NCI-H146 treated with DMSO at 0.1 percent for 48 hours (cell line): ENCODE results near the gene SH3BGRL3.

Experiments used
- DNase-seq: peaks from one replicate; lab custom pipeline; 2025; ENCODE audit not compliant: unreplicated experiment; lab: John Stamatoyannopoulos, UW

Gene SH3BGRL3

GRCh38 chr1:26277261-26277661 lies 2.6 kb upstream of the SH3BGRL3 start:
- no peak for DNase-seq

GRCh38 chr1:26277719-26278118 lies 2.2 kb upstream of the SH3BGRL3 start:
- no peak for DNase-seq

GRCh38 chr1:26278303-26278702 lies 1.6 kb upstream of the SH3BGRL3 start:
- DNase-seq = no peak

DNA sequence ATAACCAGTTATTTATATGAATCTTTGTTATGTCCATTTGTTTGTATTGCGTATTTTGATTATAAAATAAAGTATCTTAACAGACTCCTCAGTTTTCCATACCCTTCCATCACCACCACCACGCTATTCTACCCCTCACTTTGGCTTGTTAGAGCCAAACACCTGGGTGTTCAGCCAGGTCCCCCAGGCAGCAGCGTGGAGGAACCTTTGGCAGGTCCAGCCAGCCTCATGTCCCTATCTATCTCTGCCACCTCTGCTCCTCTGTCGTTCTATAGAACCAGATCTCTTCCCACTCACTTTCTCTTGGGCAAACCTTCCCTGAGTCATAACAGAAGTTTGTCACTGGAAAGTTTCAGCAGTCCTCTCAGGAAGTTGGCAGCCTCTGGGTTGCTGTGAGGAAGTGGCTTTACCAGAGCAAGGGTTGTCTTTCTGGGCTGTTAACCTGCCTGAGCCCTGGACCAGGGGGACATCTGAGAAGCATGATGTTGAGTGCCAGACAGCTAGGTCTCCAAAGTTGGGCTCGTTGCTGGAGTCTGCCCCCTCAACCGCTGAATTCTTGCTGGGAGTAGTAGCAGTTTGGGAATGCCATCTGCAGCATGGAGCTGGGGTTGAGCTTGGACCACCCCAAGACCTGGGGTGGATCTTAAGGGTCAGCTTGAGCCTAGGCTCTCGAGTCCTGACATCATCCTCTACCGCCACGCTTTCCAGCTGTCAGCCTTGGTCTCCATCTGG lies 996 bp upstream of the SH3BGRL3 start:
- no peak for DNase-seq

DNA sequence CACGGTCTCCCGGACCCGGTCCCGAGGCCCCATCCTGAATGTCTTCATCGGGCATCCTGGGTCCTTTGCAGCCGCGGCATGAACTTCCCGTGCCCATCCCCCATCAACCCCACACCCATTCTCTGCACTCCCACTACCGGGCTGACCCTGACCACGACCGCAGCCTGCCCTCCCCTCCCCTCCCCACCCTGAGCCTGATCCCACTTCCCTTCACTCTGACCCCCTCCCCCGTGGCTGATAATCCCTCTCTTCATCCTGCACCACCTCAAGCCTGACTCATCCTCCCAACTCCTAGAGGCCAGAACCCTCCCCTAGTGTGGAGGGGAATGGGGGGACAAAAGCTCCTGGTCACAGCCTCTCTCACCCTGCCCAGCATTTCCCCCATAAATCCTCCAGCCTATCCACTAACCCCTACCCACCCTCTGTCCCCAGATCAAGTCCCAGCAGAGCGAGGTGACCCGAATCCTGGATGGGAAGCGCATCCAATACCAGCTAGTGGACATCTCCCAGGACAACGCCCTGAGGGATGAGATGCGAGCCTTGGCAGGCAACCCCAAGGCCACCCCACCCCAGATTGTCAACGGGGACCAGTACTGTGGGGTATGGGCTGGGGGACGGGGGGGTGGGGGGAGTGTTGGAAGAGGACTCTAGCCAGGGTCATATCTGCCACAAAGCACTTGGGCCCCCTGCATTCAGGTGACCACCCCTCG lies 602 bp downstream of the SH3BGRL3 start:
- no peak for DNase-seq

- no peak for DNase-seq
Observed at GRCh38 chr1:26281091-26281958, 1.4 kb downstream of the SH3BGRL3 start.

DNA sequence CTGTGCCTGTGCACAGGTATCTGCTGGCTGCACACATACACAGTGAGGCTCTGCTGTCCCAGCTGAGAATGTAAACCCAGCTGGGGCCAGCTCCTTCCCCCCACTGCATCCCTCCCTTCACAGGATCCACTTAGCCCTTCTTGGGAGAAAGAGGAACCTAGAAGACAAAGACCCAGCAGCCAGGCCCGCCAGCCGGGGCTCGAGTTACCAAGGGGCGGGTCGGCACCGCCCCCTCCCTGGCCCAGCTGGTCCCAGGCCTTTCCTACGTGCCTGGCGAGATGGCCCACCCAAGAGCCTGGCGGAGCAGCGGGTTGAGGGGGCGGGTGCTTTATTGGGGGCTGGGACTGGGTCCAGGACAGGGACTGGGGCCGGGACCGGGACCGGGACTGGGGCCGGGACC lies 2.1 kb downstream of the SH3BGRL3 start:
- DNase-seq = no peak

- DNase-seq = no peak
Observed at GRCh38 chr1:26282401-26282918, 2.6 kb downstream of the SH3BGRL3 start.

DNA sequence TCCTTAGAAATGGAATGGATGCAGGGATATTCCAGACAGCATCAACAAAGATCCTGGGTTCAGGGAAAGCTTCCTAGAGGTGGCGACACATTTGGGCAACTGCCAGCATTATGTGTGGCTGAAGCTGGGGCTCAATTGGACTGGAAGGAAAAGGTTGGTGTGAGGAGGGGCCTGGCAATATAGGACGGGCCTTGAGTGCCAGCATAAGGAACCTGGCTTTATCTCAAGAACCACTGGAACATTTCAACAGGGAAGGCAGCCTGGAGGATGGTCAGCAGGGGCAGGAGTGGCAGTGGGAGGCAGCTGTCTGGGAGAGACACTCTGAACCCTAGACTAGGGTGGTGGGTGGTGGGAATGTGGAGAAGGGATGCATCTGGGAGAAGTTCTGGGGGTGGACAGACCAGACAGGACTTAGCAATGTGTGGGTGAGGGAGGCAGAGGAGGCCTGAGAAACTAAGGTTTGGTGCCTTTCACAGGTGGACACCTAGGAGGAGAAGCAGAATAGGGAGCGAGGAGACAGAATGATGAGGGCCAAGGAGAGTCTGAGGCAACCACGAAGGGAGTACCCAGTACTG lies 3.5 kb downstream of the SH3BGRL3 start:
- no peak for DNase-seq

- no peak for DNase-seq
Observed at GRCh38 chr1:26283871-26284596, 4.1 kb downstream of the SH3BGRL3 start.

DNA sequence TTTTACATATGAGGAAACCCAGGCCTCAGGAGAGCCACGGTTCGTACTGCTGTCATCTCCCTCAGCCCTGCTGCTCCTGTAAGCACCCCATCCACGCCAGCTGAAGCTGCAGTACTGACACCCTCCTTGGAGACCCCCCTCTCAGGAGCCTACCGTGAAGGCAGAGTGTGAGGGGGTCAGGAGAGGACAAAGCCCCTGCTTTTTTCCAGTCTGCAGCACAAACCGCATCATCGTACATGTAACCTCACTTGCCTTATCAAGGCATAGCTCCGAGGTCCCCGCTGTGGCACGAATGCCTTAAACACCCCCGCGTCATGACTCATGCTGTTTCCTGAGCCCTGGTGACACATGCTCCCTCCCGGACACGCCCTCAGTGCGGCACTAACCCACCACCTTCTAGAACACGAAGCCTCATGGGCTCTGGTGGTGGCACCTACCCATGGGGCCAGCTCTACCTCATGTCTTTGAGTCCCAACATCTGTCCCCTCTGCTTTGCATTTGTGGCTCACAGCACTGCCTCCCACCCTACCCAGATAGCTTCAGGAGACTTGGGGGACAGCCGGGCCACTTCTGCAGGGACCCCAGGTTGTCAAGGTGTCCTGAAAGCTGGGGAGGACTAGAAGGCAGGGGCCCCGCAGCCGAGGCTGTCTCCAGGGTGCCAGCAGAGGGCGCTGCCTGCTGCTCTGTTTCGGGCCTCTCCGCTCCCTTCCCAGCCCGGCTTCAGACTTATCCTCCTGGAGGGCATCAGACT lies 4.9 kb downstream of the SH3BGRL3 start:
- no peak for DNase-seq

DNA sequence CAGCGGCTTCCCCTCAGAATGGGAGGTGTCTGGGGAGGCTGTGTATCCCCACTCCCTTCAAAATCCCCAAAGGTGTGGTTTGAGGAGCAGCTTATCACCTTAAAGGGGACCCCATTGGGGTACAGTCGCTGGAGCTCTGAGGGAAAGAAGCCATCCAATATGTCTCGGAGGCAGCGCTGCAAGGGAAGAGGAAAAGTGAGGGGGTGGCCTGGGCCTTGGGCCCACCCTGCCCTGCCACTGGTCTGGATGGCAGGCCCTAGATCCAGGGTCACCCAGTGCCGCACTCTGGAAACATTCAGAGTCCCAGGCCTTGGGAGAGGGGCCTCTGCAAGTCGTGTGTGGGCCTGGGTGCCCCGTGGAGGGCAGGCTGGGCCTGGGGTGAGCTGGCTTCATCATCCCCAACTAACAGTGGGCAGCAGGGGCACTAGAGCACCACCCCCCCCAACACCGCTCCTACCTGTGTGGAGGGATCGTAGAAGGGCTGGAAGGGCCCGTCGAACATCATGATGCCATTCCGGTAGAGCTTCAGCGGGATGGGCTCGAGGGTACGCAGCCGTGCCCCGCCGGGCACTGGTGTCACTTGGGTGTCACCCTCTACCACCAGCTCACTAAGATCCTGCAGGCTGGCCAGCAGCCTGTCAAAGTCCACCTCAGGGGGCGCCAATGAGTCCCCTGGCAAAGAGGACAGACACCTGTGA lies 5.6 kb downstream of the SH3BGRL3 start:
- no peak for DNase-seq

GRCh38 chr1:26286064-26286416 lies 6.2 kb downstream of the SH3BGRL3 start:
- no peak for DNase-seq

DNA sequence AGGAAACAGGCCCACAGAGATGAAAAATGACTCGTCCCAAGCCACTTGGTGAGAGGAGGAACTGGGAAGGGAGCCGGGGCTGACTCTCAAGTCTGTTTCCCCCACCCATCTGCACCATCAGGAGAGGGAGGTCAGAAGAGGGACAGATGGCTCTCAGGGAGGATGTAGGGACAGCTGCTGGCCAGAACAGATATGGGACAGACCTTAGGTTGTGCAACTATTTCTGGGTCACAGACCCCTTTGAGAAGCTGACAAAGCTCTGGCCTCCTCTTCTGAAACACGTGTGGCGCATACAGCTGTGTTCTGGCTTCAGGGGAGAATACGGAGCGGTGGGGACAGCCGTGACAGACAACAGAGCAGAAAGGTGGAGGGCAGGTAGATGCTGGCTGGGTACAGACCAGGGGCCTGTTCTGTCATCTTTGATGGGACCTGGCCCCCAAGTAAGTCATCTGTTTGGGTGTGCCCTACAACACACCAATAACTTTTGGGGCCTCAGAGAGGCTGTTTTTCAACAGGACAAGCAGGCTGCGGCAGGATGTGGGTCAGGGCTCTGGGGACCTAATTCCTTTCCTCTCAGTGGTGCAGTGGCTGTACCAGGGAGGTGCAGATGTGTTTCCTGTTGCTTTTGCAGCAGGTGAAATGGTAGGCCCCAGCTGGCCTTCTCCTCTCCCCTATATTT lies 7.3 kb downstream of the SH3BGRL3 start:
- no peak for DNase-seq

DNA sequence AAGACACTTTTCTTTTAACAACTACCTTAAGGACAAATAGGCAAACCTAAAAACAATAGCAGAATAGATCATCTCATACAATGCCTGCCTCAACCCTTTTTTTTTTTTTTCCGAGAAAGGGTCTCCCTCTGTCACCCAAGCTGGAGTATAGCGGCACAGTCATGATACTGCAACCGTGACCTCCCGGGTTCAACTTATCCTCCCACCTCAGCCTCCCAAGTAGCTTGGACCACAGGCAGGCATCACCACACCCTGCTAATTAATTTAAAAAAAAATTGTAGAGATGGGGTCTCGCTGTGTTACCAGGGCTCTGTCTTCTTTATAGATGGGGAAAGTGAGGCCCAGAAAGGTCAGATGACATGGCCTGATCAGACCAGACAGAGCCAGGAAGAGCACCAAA lies 7.9 kb downstream of the SH3BGRL3 start:
- DNase-seq = no peak

- no peak for DNase-seq
Observed at GRCh38 chr1:26288311-26288941, 8.5 kb downstream of the SH3BGRL3 start.

DNA sequence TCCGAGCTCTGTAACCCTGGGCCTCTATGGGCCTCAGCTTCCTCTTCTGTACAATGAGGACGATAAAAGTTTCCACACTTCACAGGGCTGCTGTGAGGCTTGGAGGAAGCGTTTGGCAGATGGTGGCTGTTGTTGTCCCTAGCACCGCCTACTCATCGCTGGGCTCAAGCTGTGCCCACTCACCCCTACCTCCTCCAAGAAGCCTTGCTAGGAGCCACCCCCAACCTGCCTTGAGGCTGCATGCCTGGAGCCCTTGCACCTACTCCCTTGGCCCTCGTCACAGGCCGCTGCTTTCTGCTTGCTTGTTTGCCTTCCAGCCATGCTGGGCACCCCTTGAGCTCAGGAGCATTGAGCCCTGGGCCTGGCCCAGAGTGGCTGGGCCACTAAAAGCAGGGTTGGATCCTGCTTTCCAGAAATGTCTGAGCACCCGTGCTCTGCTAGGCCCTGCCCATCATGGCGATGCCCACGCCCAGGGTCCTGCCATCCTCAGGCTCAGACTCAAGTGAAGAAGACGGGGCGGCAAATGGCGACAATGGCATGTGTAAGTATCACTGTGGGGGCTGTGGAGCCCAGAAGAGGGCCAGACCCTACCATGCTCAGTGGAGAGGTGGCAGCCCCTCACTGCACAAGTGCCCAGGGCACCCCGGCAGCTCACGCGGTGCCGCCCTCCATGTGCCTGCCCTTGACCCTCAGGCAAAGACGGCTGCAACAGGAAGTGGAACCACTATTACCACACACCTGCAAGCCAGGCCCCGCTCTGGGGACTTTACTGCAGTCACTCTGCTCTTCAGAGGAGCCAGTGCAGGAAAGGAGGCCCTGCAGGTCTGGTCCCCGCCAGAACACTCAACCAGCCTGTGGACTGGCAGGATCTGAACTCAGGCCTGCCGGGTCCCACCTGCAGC lies 9.5 kb downstream of the SH3BGRL3 start:
- no peak for DNase-seq
